Liver (tissue), 9 donors: ENCODE data around the gene MRRF. TPM values are rescaled to one million over a fixed set of nuclear protein-coding genes. Genes with fewer than 3 reads are reported as not detected.

ENCODE experiments used
- DNase-seq: peaks from one replicate; pipeline ENCODE4 v3.0.0-alpha.2; 2017; ENCODE audit warnings: low spot score
- H3K27ac ChIP-seq, 2 donors: one replicate each; pipeline ENCODE4 v1.7.0; 2013; ENCODE audit warnings: inconsistent platforms in 2 of 2, low read length in 2 of 2, control low read depth in 1 of 2, low read depth in 1 of 2, mild to moderate bottlenecking in 1 of 2
- H3K27me3 ChIP-seq, 4 donors: one replicate each; pipeline versions ENCODE4 v1.6.1 to v1.7.0; 2013; ENCODE audit warnings: low read length in 3 of 4, inconsistent platforms in 1 of 4, mild to moderate bottlenecking in 1 of 4, moderate library complexity in 1 of 4; ENCODE audit not compliant: control insufficient read depth in 4 of 4, insufficient read depth in 4 of 4
- H3K36me3 ChIP-seq, 4 donors: one replicate each; pipeline versions ENCODE4 v1.6.1 to v1.7.0; 2013; ENCODE audit warnings: low read length in 3 of 4, mild to moderate bottlenecking in 3 of 4, low read depth in 1 of 4, moderate library complexity in 1 of 4; ENCODE audit not compliant: control insufficient read depth in 4 of 4, insufficient read depth in 3 of 4
- H3K4me1 ChIP-seq, 4 donors: one replicate each; pipeline versions ENCODE4 v1.6.1 to v1.7.0; 2013; ENCODE audit warnings: low read length in 3 of 4, mild to moderate bottlenecking in 3 of 4, moderate library complexity in 1 of 4; ENCODE audit not compliant: control insufficient read depth in 4 of 4, insufficient read depth in 4 of 4
- H3K4me3 ChIP-seq, 3 donors: one replicate each; pipeline versions ENCODE4 v1.6.1 to v1.7.0; 2013; ENCODE audit warnings: low read length in 3 of 3, control low read depth in 1 of 3, low read depth in 1 of 3, mild to moderate bottlenecking in 1 of 3
- H3K9ac ChIP-seq, 2 donors: one replicate each; pipeline ENCODE4 v1.7.0; 2013; ENCODE audit warnings: low read length in 2 of 2, mild to moderate bottlenecking in 2 of 2, moderate library complexity in 2 of 2, control low read depth in 1 of 2, low read depth in 1 of 2
- H3K9me3 ChIP-seq, 4 donors: one replicate each; pipeline versions ENCODE4 v1.6.1 to v1.7.0; 2013; ENCODE audit warnings: low read length in 3 of 4; ENCODE audit not compliant: control insufficient read depth in 4 of 4
- EGR1 ChIP-seq, 2 donors: IDR thresholded peaks; 2 replicates each; pipeline ENCODE4 v1.6.1; 2016 to 2018; ENCODE audit warnings: antibody characterized with exemption in 2 of 2, low read depth in 2 of 2
- FOXA2 ChIP-seq: IDR thresholded peaks from 2 replicates; pipeline ENCODE4 v1.6.1; 2016; ENCODE audit warnings: antibody characterized with exemption
- GABPA ChIP-seq, 2 donors: IDR thresholded peaks in 1 of 2; conservative IDR thresholded peaks in 1 of 2; 2 replicates each; pipeline ENCODE4 v1.6.1; 2016; ENCODE audit warnings: antibody characterized with exemption in 2 of 2, mild to moderate bottlenecking in 1 of 2, moderate library complexity in 1 of 2
- HNF4A ChIP-seq, 2 donors: conservative IDR thresholded peaks; 2 replicates each; pipeline ENCODE4 v1.6.1; 2016; ENCODE audit warnings: antibody characterized with exemption in 2 of 2, mild to moderate bottlenecking in 2 of 2
- HNF4G ChIP-seq: IDR thresholded peaks from 2 replicates; pipeline ENCODE4 v1.6.1; 2016; ENCODE audit warnings: antibody characterized with exemption
- JUND ChIP-seq, 2 donors: IDR thresholded peaks; 2 replicates each; pipeline ENCODE4 v1.6.1; 2016; ENCODE audit warnings: antibody characterized with exemption in 2 of 2
- RAD21 ChIP-seq, 2 donors: IDR thresholded peaks; 2 replicates each; pipeline ENCODE4 v1.6.1; 2016; ENCODE audit warnings: antibody characterized with exemption in 2 of 2, mild to moderate bottlenecking in 2 of 2
- REST ChIP-seq: IDR thresholded peaks from 2 replicates; pipeline ENCODE4 v1.6.1; 2016; ENCODE audit warnings: antibody characterized with exemption, mild to moderate bottlenecking
- RXRA ChIP-seq, 2 donors: IDR thresholded peaks; 2 replicates each; pipeline ENCODE4 v1.6.1; 2017 to 2018; ENCODE audit warnings: antibody characterized with exemption in 2 of 2, mild to moderate bottlenecking in 1 of 2
- SP1 ChIP-seq: IDR thresholded peaks from 2 replicates; pipeline ENCODE4 v1.6.1; 2018; ENCODE audit warnings: antibody characterized with exemption, mild to moderate bottlenecking
- TAF1 ChIP-seq: conservative IDR thresholded peaks from 2 replicates; pipeline ENCODE4 v1.6.1; 2016; ENCODE audit warnings: antibody characterized with exemption, mild to moderate bottlenecking
- YY1 ChIP-seq: IDR thresholded peaks from 2 replicates; pipeline ENCODE4 v1.6.1; 2016; ENCODE audit warnings: antibody characterized with exemption, mild to moderate bottlenecking
- WGBS: extraction: QIAGEN DNeasy Blood & Tissue Kit; methylation state at CpG from one replicate; pipeline ENCODE4 v1.1.7; 2013; 5-methylcytosine and 5-hydroxymethylcytosine counted together
- polyA plus RNA-seq, 2 donors: library from polyadenylated mRNA; stranded (reverse) in 1 of 2; unstranded in 1 of 2; fragments of 200-250 nt in 1 of 2; fragments of >200 nt in 1 of 2; fragmentation: Nextera tagmentation in 1 of 2; extraction: Ambion mirVana in 1 of 2; gene quantifications; one replicate each; pipeline versions ENCODE4 v1.2.1 to v1.2.3, GENCODE V29; 2013 to 2015
- total RNA-seq, 2 donors: library from RNA; depleted of rRNA; stranded (reverse); fragments of >200 nt; gene quantifications; one replicate each; pipeline ENCODE4 v1.2.3, GENCODE V29; 2014
- TF ChIP-seq, protein P1 (sequence below): IDR thresholded peaks from 2 replicates; pipeline ENCODE4 v1.6.1; 2016; ENCODE audit warnings: antibody characterized with exemption
- TF ChIP-seq, protein P2 (sequence below): IDR thresholded peaks from 2 replicates; pipeline ENCODE4 v1.6.1; 2016; ENCODE audit warnings: antibody characterized with exemption
- TF ChIP-seq, protein P3 (sequence below): IDR thresholded peaks from 2 replicates; pipeline ENCODE4 v1.6.1; 2016; ENCODE audit warnings: antibody characterized with exemption
- donor health status: healthy.
- donor health status: healthy.
- donor health status: healthy.
- donor health status: healthy.
- donor health status: healthy.

The MRRF gene
- total and polyA plus RNA-seq, 4 donors: 15.4 to 30.9 (median 22.3) TPM

DNA sequence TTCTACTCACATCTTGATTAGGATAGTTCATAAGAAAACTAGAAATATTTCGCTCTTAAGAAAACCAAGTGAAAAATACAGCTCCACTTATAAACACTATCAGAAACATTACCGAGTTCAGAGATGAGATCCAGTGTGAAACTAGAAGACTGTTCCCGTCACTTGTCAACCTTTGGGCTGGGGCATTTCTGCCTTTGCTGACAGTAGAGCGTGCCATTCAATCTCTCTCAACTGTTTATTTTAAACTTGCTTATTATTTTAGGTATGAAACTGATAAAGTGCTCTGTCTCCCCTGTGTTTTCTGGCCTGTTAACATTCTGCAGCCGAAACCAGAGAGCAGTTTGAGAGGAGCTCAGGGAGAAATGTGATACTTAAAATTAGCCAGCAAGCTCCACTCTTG, 16.7 kb downstream of the MRRF start:
- WGBS: 97% methylated on average over 5 of the region's 5 CpGs
- H3K9me3 ChIP-seq: peaks cover 0 to 3% (median 0%) of the 10 kb centered on the region in 4 donors
- no peak for TF ChIP-seq RAD21 (IDR thresholded peaks at IDR 0.05)
- TF ChIP-seq SP1: no peak
- TF ChIP-seq FOXA2: no peak
- no peak for TF ChIP-seq HNF4G
- TF ChIP-seq, protein P1, sequence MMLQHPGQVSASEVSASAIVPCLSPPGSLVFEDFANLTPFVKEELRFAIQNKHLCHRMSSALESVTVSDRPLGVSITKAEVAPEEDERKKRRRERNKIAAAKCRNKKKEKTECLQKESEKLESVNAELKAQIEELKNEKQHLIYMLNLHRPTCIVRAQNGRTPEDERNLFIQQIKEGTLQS: no peak
- no peak for TF ChIP-seq GABPA (IDR thresholded peaks at IDR 0.05 in 1 of 2, conservative IDR thresholded peaks at IDR 0.05 in 1 of 2)
- no peak for TF ChIP-seq REST
- no peak overlapping the region for H3K9ac ChIP-seq
- no peak overlapping the region for H3K27ac ChIP-seq
- H3K27me3 ChIP-seq: no peaks in the 10 kb centered on the region
- H3K4me3 ChIP-seq: no peak overlapping the region
- DNase-seq: no peak
- peaks cover 8 to 30% (median 25%) of the 10 kb centered on the region in 4 donors for H3K36me3 ChIP-seq
- H3K4me1 ChIP-seq: peaks cover 0 to 5% (median 0%) of the 10 kb centered on the region in 4 donors

- H3K36me3 ChIP-seq: peaks cover 2 to 37% (median 35%) of the 10 kb centered on the region in 4 donors
- WGBS: 91% methylated on average over 1 of the region's 1 CpG
These were observed 22.1 kb downstream of the MRRF start for GRCh38 chr9:122286764-122287163.

GRCh38 chr9:122287214-122287720, 22.6 kb downstream of the MRRF start:
- H3K36me3 ChIP-seq: peaks cover 0 to 33% (median 31%) of the 10 kb centered on the region in 4 donors
- H3K4me1 ChIP-seq: peaks cover 3 to 21% (median 17%) of the 10 kb centered on the region in 4 donors
- 80% methylated on average over 1 of the region's 1 CpG for WGBS
- no peak overlapping the region for H3K4me3 ChIP-seq
- TF ChIP-seq HNF4G (no peak), JUND (IDR thresholded peaks at IDR 0.05) (no peak), HNF4A (conservative IDR thresholded peaks at IDR 0.05) (no peak), FOXA2 (no peak), EGR1 (IDR thresholded peaks at IDR 0.05; ENCODE audit: low read depth in 2 of 2) (no peak), REST (no peak), RAD21 (IDR thresholded peaks at IDR 0.05) (no peak), TAF1 (no peak), YY1 (no peak), RXRA (IDR thresholded peaks at IDR 0.05) (no peak)
- TF ChIP-seq, protein P2, sequence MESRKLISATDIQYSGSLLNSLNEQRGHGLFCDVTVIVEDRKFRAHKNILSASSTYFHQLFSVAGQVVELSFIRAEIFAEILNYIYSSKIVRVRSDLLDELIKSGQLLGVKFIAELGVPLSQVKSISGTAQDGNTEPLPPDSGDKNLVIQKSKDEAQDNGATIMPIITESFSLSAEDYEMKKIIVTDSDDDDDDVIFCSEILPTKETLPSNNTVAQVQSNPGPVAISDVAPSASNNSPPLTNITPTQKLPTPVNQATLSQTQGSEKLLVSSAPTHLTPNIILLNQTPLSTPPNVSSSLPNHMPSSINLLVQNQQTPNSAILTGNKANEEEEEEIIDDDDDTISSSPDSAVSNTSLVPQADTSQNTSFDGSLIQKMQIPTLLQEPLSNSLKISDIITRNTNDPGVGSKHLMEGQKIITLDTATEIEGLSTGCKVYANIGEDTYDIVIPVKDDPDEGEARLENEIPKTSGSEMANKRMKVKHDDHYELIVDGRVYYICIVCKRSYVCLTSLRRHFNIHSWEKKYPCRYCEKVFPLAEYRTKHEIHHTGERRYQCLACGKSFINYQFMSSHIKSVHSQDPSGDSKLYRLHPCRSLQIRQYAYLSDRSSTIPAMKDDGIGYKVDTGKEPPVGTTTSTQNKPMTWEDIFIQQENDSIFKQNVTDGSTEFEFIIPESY: no peak
- TF ChIP-seq, protein P3, sequence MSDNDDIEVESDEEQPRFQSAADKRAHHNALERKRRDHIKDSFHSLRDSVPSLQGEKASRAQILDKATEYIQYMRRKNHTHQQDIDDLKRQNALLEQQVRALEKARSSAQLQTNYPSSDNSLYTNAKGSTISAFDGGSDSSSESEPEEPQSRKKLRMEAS: no peak
- H3K9ac ChIP-seq: no peak overlapping the region
- no peaks in the 10 kb centered on the region for H3K9me3 ChIP-seq
- no peak overlapping the region for H3K27ac ChIP-seq
- no peaks in the 10 kb centered on the region for H3K27me3 ChIP-seq
- DNase-seq: no peak

More at GRCh38 chr9:122286764-122287163, 22.1 kb downstream of the MRRF start:
- H3K27me3 ChIP-seq: no peaks in the 10 kb centered on the region
- peaks cover 3 to 17% (median 12%) of the 10 kb centered on the region in 4 donors for H3K4me1 ChIP-seq
- H3K9me3 ChIP-seq: no peaks in the 10 kb centered on the region
- no peak overlapping the region for H3K27ac ChIP-seq
- H3K9ac ChIP-seq: no peak overlapping the region
- H3K4me3 ChIP-seq: no peak overlapping the region
- no peak for DNase-seq
- TF ChIP-seq FOXA2: no peak
